A549 (cell line): ENCODE measurements around the gene MGMT. TPM values are rescaled to one million over a fixed set of nuclear protein-coding genes. Genes with fewer than 3 reads are reported as not detected.

Experiments
- ATAC-seq, 2 experiments: fragments of 200-7000 bp in 1 of 2; fragments of >200 bp in 1 of 2; cut with Nextera tagmentation in 1 of 2; cut with Tn5 transposase in 1 of 2; 3 replicates each; pipeline versions ENCODE4 v1.8.0 to v1.9.1; 2018 to 2020; ENCODE audit warnings: mild to moderate bottlenecking in 1 of 2, moderate library complexity in 1 of 2
- CTCF ChIA-PET: fragments of 300-600 bp; sonication (Branson Sonifier 250); formaldehyde crosslinking; extraction: SDS; loops from one replicate; lab custom pipeline; 2021; ENCODE audit warnings: antibody characterized with exemption, inconsistent platforms; lab: Yijun Ruan, JAX
- POLR2A ChIA-PET: fragments of 350-600 bp; formaldehyde crosslinking; extraction: SDS; loops from one replicate; lab custom pipeline; 2021; ENCODE audit warnings: antibody characterized with exemption, inconsistent platforms; lab: Yijun Ruan, JAX
- DNase-seq, 2 experiments: peaks; one replicate each; pipeline versions ENCODE4 v3.0.0 to v3.0.0-alpha.2; 2011 to 2016; ENCODE audit warnings: low read depth in 1 of 2, low spot score in 1 of 2
- FAIRE-seq: peaks from 2 replicates; lab custom pipeline; 2011; peaks lifted over from hg19 to GRCh38; lab: Jason Lieb, UNC
- H3K27ac ChIP-seq, 2 experiments: fragments of >200 bp; sonication (Bioruptor Twin); formaldehyde crosslinking; 3 replicates each; pipeline ENCODE4 v1.5.1; 2016 to 2017
- H3K4me1 ChIP-seq: fragments of >200 bp; sonication (Bioruptor Twin); formaldehyde crosslinking; 3 replicates; pipeline ENCODE4 v1.6.1; 2016
- H3K4me2 ChIP-seq: fragments of >200 bp; sonication (Bioruptor Twin); formaldehyde crosslinking; 3 replicates; pipeline ENCODE4 v1.6.1; 2016
- H3K4me3 ChIP-seq: fragments of >200 bp; sonication (Bioruptor Twin); formaldehyde crosslinking; 3 replicates; pipeline ENCODE4 v1.5.1; 2016
- H3K9me3 ChIP-seq: fragments of >200 bp; sonication (Bioruptor Twin); formaldehyde crosslinking; 3 replicates; pipeline ENCODE4 v1.6.1; 2016
- BHLHE40 ChIP-seq: IDR thresholded peaks from 2 replicates; pipeline ENCODE4 v1.6.1; 2012; ENCODE audit warnings: low read depth, low read length, inconsistent platforms
- CBX2 ChIP-seq: fragments of 200-600 bp; sonication (generic); IDR thresholded peaks from 2 replicates; pipeline ENCODE4 v1.6.1; 2016; ENCODE audit warnings: low read depth, mild to moderate bottlenecking, borderline replicate concordance
- EHMT2 ChIP-seq: fragments of 200-600 bp; sonication (generic); IDR thresholded peaks from 2 replicates; pipeline ENCODE4 v1.6.1; 2016; ENCODE audit warnings: antibody characterized with exemption, low read depth, mild to moderate bottlenecking, moderate library complexity
- FOSL2 ChIP-seq, 2 experiments: fragments of 450-650 bp in 1 of 2; fragments of >200 bp in 1 of 2; sonication (Bioruptor Twin) in 1 of 2; formaldehyde crosslinking; IDR thresholded peaks; 2 replicates each; pipeline versions ENCODE4 v1.5.0 to v1.6.1; 2016 to 2020; ENCODE audit warnings: mild to moderate bottlenecking in 1 of 2, moderate library complexity in 1 of 2
- HEYL ChIP-seq: fragments of 250-450 bp; sonication (Bioruptor Pico); IDR thresholded peaks from 2 replicates; pipeline ENCODE4 v1.8.0; 2021; ENCODE audit warnings: mild to moderate bottlenecking, moderate library complexity
- KDM5A ChIP-seq: fragments of 200-600 bp; sonication (generic); IDR thresholded peaks from 2 replicates; pipeline ENCODE4 v1.6.1; 2016; ENCODE audit warnings: antibody characterized with exemption, mild to moderate bottlenecking
- MAZ ChIP-seq: fragments of 150-350 bp; IDR thresholded peaks from 2 replicates; pipeline ENCODE4 v1.6.1; 2014; ENCODE audit warnings: antibody characterized with exemption, low read depth, low read length, borderline replicate concordance
- MYC ChIP-seq: IDR thresholded peaks from 2 replicates; pipeline ENCODE4 v1.6.1; 2012; ENCODE audit warnings: mild to moderate bottlenecking, inconsistent platforms, low read length, improper control_type of control experiment, borderline replicate concordance
- NPAS2 ChIP-seq: fragments of 250-450 bp; sonication (Bioruptor Pico); IDR thresholded peaks from 2 replicates; pipeline ENCODE4 v1.8.0; 2022; ENCODE audit warnings: mild to moderate bottlenecking, moderate library complexity, borderline replicate concordance
- NR3C1 ChIP-seq: fragments of >200 bp; sonication (Bioruptor Twin); formaldehyde crosslinking; IDR thresholded peaks from 3 replicates; pipeline ENCODE4 v1.6.1; 2017
- POLR2A ChIP-seq: IDR thresholded peaks from 2 replicates; pipeline ENCODE4 v1.6.1; 2012; ENCODE audit warnings: mild to moderate bottlenecking, low read length
- POLR2AphosphoS2 ChIP-seq: conservative IDR thresholded peaks from 2 replicates; pipeline ENCODE4 v1.6.1; 2012; ENCODE audit warnings: low read length, improper control_type of control experiment, inconsistent platforms
- RNF2 ChIP-seq: fragments of 200-600 bp; sonication (generic); IDR thresholded peaks from 2 replicates; pipeline ENCODE4 v1.6.1; 2016; ENCODE audit warnings: low read depth, mild to moderate bottlenecking, antibody characterized with exemption, moderate library complexity, borderline replicate concordance
- SMC3 ChIP-seq: fragments of >200 bp; sonication (Bioruptor Twin); formaldehyde crosslinking; IDR thresholded peaks from 3 replicates; pipeline ENCODE4 v1.6.1; 2018; ENCODE audit warnings: inconsistent platforms
- SREBF2 ChIP-seq: fragments of 450-650 bp; IDR thresholded peaks from 2 replicates; pipeline ENCODE4 v1.6.1; 2014; ENCODE audit warnings: mild to moderate bottlenecking, moderate library complexity
- TFCP2L1 ChIP-seq: fragments of 250-450 bp; sonication (Bioruptor Pico); IDR thresholded peaks from 2 replicates; pipeline ENCODE4 v1.5.0; 2021; ENCODE audit warnings: mild to moderate bottlenecking
- ZNF302 ChIP-seq: fragments of 250-450 bp; sonication (Bioruptor Pico); IDR thresholded peaks from 2 replicates; pipeline ENCODE4 v1.9.0; 2021; ENCODE audit warnings: inconsistent platforms, mild to moderate bottlenecking, moderate library complexity
- WGBS: methylation state at CpG from one replicate; pipeline ENCODE4 v1.1.6; 2017; ENCODE audit errors: missing lambda C conversion rate; 5-methylcytosine and 5-hydroxymethylcytosine counted together
- polyA plus RNA-seq, 4 experiments: library from polyadenylated mRNA; depleted of rRNA in 3 of 4; stranded (reverse); fragments of >200 nt; fragmentation: RNase III in 1 of 4; extraction: RNeasy Plus Mini Kit Qiagen cat#74134 plus additional on column Dnase treatment in 1 of 4; gene quantifications; 2 replicates in 3 of 4; 3 replicates in 1 of 4; pipeline ENCODE4 v1.2.3, GENCODE V29; 2011 to 2017
- TF ChIP-seq, protein P1 (sequence below): fragments of 150-350 bp; IDR thresholded peaks from 2 replicates; pipeline ENCODE4 v1.6.1; 2014; ENCODE audit warnings: low read depth, mild to moderate bottlenecking, low read length
- TF ChIP-seq, protein P2 (sequence below): fragments of >200 bp; sonication (Bioruptor Twin); formaldehyde crosslinking; IDR thresholded peaks from 2 replicates; pipeline ENCODE4 v1.6.1; 2016
- TF ChIP-seq, protein P3 (sequence below): fragments of 250-450 bp; sonication (Bioruptor Pico); IDR thresholded peaks from 2 replicates; pipeline ENCODE4 v1.5.0; 2020; ENCODE audit warnings: low read depth, mild to moderate bottlenecking, moderate library complexity
- TF ChIP-seq, protein P4 (sequence below): fragments of >200 bp; sonication (Bioruptor Twin); formaldehyde crosslinking; IDR thresholded peaks from 3 replicates; pipeline ENCODE4 v1.6.1; 2016
- TF ChIP-seq, protein P5 (sequence below): IDR thresholded peaks from 2 replicates; pipeline ENCODE4 v1.6.1; 2012; ENCODE audit warnings: low read depth, borderline replicate concordance
- TF ChIP-seq, protein P6 (sequence below): fragments of 450-650 bp; IDR thresholded peaks from 2 replicates; pipeline ENCODE4 v1.6.1; 2014; ENCODE audit warnings: antibody characterized with exemption

MGMT gene
- polyA plus RNA-seq, 2 of the 4 experiments (the other 2 are of a cell fraction), result 4.9 to 5.2 TPM

DNA sequence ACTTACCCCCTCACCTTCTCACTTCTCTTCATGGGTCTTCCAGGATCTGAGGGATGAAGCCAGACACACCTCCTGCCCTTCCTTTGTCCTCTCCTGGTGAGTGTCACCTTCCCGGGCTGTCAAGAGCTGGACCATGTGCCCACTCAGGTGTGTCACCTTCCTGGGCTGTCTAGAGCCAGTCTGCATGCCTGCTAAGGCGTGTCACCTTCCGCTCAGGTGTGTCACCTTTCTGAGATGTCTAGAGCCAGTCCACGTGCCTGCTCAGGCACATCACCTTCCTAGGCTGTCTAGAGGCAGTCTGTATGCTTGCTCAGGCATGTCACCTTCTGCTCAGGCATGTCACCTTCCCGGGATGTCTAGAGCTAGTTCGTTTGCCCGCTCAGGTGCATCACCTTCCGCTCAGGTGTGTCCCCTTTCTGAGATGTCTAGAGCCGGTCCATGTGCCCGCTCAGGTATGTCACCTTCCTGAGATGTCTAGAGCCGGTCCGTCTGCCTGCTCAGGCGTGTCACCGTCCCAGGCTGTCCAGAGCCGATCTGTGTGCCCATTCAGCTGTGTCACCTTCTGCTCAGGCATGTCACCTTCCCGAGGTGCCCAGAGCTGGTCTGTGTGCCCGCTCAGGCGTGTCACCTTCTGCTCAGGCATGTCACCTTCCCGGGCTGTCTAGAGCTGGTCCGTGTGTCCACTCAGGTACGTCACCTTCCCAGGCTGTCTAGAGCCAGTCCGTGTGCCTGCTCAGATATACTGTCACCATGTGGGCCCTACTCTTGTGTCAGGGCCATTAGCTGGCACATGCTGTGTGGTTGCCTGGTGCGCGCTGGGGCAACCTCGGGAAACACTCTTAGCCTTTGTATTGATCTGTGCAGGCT, 251.7 kb downstream of the MGMT start:
- POLR2A ChIA-PET, result no interaction called here
- FAIRE-seq (no peak), DNase-seq (no peak), ATAC-seq (no peak)
- H3K4me3 ChIP-seq, result no peak overlapping the region
- WGBS, result 46% methylated on average over 13 of the region's 25 CpGs
- TF ChIP-seq, protein P1, sequence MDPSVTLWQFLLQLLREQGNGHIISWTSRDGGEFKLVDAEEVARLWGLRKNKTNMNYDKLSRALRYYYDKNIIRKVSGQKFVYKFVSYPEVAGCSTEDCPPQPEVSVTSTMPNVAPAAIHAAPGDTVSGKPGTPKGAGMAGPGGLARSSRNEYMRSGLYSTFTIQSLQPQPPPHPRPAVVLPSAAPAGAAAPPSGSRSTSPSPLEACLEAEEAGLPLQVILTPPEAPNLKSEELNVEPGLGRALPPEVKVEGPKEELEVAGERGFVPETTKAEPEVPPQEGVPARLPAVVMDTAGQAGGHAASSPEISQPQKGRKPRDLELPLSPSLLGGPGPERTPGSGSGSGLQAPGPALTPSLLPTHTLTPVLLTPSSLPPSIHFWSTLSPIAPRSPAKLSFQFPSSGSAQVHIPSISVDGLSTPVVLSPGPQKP, result no peak
- TF ChIP-seq ZNF302 (CRISPR knock-in tag) (no peak), RNF2 (no peak), SREBF2 (no peak), FOSL2 (IDR thresholded peaks at IDR 0.05) (no peak), FOSL2 (CRISPR knock-in tag; IDR thresholded peaks at IDR 0.05) (no peak), KDM5A (no peak), EHMT2 (no peak), POLR2AphosphoS2 (no peak), BHLHE40 (no peak), SMC3 (no peak)
- TF ChIP-seq, protein P2, sequence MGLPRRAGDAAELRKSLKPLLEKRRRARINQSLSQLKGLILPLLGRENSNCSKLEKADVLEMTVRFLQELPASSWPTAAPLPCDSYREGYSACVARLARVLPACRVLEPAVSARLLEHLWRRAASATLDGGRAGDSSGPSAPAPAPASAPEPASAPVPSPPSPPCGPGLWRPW, result no peak
- TF ChIP-seq, protein P3, sequence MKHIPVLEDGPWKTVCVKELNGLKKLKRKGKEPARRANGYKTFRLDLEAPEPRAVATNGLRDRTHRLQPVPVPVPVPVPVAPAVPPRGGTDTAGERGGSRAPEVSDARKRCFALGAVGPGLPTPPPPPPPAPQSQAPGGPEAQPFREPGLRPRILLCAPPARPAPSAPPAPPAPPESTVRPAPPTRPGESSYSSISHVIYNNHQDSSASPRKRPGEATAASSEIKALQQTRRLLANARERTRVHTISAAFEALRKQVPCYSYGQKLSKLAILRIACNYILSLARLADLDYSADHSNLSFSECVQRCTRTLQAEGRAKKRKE, result no peak
- TF ChIP-seq, protein P4, sequence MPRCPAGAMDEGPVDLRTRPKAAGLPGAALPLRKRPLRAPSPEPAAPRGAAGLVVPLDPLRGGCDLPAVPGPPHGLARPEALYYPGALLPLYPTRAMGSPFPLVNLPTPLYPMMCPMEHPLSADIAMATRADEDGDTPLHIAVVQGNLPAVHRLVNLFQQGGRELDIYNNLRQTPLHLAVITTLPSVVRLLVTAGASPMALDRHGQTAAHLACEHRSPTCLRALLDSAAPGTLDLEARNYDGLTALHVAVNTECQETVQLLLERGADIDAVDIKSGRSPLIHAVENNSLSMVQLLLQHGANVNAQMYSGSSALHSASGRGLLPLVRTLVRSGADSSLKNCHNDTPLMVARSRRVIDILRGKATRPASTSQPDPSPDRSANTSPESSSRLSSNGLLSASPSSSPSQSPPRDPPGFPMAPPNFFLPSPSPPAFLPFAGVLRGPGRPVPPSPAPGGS, result no peak
- TF ChIP-seq, protein P5, sequence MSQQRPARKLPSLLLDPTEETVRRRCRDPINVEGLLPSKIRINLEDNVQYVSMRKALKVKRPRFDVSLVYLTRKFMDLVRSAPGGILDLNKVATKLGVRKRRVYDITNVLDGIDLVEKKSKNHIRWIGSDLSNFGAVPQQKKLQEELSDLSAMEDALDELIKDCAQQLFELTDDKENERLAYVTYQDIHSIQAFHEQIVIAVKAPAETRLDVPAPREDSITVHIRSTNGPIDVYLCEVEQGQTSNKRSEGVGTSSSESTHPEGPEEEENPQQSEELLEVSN, result no peak
- TF ChIP-seq, protein P6, sequence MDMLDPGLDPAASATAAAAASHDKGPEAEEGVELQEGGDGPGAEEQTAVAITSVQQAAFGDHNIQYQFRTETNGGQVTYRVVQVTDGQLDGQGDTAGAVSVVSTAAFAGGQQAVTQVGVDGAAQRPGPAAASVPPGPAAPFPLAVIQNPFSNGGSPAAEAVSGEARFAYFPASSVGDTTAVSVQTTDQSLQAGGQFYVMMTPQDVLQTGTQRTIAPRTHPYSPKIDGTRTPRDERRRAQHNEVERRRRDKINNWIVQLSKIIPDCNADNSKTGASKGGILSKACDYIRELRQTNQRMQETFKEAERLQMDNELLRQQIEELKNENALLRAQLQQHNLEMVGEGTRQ, result no peak
- no peaks in the 10 kb centered on the region for H3K9me3 ChIP-seq
- no peaks in the 10 kb centered on the region for H3K4me1 ChIP-seq
- H3K4me2 ChIP-seq, result no peak overlapping the region
- no peak overlapping the region for H3K27ac ChIP-seq
- CTCF ChIA-PET, result interaction anchor here (1.3 kb wide), 1 partner anchor 7 kb away, joined by 4 read pairs; no protein-coding TSS in a partner anchor

DNA sequence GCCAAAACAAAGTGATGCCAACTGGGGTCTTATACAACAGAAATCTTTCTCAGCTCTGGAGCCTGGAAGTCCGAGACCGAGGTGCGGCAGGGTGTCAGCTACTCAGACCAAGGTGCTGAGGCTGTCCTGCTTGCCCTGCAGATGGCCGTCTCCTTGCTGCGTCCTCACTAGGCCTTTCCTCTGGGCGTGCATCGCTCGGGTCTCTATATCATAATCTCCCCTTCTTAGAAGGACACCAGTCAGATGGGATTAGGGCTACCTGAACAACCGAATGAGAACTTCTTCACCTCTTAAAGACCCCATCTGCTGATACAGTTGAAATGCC, 252.3 kb downstream of the MGMT start:
- FAIRE-seq (no peak), DNase-seq (no peak), ATAC-seq (no peak)
- ChIA-PET CTCF (no interaction called here), POLR2A (no interaction called here)
- 32% methylated on average over 9 of the region's 9 CpGs for WGBS
- Histone ChIP-seq H3K9me3 (no peaks in the 10 kb centered on the region), H3K4me3 (no peak overlapping the region), H3K4me1 (no peaks in the 10 kb centered on the region), H3K27ac (no peak overlapping the region), H3K4me2 (no peak overlapping the region)
- TF ChIP-seq POLR2A (no peak), CBX2 (no peak), MYC (no peak), TFCP2L1 (no peak), EHMT2 (no peak), MAZ (no peak), NPAS2 (CRISPR knock-in tag) (no peak), NR3C1 (no peak), BHLHE40 (no peak), HEYL (CRISPR knock-in tag) (no peak)
- TF ChIP-seq, protein P2, result no peak
- TF ChIP-seq, protein P3, result no peak
- TF ChIP-seq, protein P5, result no peak
